ENCODE measurements around the gene SELENOS.

GRCh38 chr15:101266787-101267186 lies 10.5 kb downstream of the SELENOS start:
- TF ChIP-seq TAF1 (IDR thresholded peaks at IDR 0.05; ENCODE audit: borderline replicate concordance, low read depth, low read length) (no peak), POLR2A (IDR thresholded peaks at IDR 0.05; ENCODE audit: low read depth, low read length) (no peak)

Measured in GM12892 (cell line).